Neural cell (in vitro differentiated cells): ENCODE results near the gene RGL1. TPM values are rescaled to one million over a fixed set of nuclear protein-coding genes. Genes with fewer than 3 reads are reported as not detected.

Experiments
- H2AFZ ChIP-seq: fragments of 200-600, 300-800 bp; sonication (generic), shearing (Covaris generic); 2 replicates; pipeline ENCODE4 v1.6.0; 2014; ENCODE audit warnings: low read depth, mild to moderate bottlenecking, antibody characterized with exemption, low read length, moderate library complexity
- H3F3A ChIP-seq: fragments of 200-600 bp; shearing (Covaris generic); 2 replicates; pipeline ENCODE4 v1.6.1; 2016; ENCODE audit warnings: mild to moderate bottlenecking, moderate library complexity, mixed read lengths, antibody characterized with exemption, low read length; ENCODE audit not compliant: insufficient read depth, poor library complexity, severe bottlenecking
- H3K27ac ChIP-seq: fragments of 200-600, 300-800 bp; sonication (generic), shearing (Covaris generic); 2 replicates; pipeline ENCODE4 v1.5.1; 2014; ENCODE audit warnings: mild to moderate bottlenecking, low read length, moderate library complexity
- H3K27me3 ChIP-seq: fragments of 300-800, 200-600 bp; sonication (generic), shearing (Covaris generic); 2 replicates; pipeline ENCODE4 v1.6.0; 2014; ENCODE audit warnings: mild to moderate bottlenecking, low read depth, low read length, moderate library complexity; ENCODE audit not compliant: insufficient read depth
- H3K36me3 ChIP-seq: fragments of 300-800, 200-600 bp; sonication (generic), shearing (Covaris generic); 2 replicates; pipeline ENCODE4 v1.5.1; 2014; ENCODE audit warnings: mild to moderate bottlenecking, antibody characterized with exemption, low read length, moderate library complexity; ENCODE audit not compliant: insufficient read depth
- H3K4me2 ChIP-seq: fragments of 300-800, 200-600 bp; sonication (generic), shearing (Covaris generic); 2 replicates; pipeline ENCODE4 v1.6.0; 2014; ENCODE audit warnings: mild to moderate bottlenecking, low read length
- H3K4me3 ChIP-seq: fragments of 300-800, 200-600 bp; sonication (generic), shearing (Covaris generic); 2 replicates; pipeline ENCODE4 v1.5.1; 2014; ENCODE audit warnings: mild to moderate bottlenecking, low read length, moderate library complexity
- H3K79me2 ChIP-seq: fragments of 200-600 bp; shearing (Covaris generic); replicated peaks from 2 replicates; pipeline ENCODE4 v1.6.0; 2014; ENCODE audit warnings: mild to moderate bottlenecking, low read length, moderate library complexity; ENCODE audit not compliant: insufficient read depth
- H3K9ac ChIP-seq: fragments of 300-800, 200-600 bp; sonication (generic), shearing (Covaris generic); 2 replicates; pipeline ENCODE4 v1.6.1; 2016; ENCODE audit warnings: mild to moderate bottlenecking, low read length, mixed read lengths
- H3K9me2 ChIP-seq: fragments of 200-600 bp; shearing (Covaris generic); 2 replicates; pipeline ENCODE4 v1.6.1; 2016; ENCODE audit warnings: mild to moderate bottlenecking, low read length, mixed read lengths; ENCODE audit not compliant: insufficient read depth
- H3K9me3 ChIP-seq: fragments of 200-600, 300-800 bp; sonication (generic), shearing (Covaris generic); 2 replicates; pipeline ENCODE4 v1.6.1; 2016; ENCODE audit warnings: mild to moderate bottlenecking, mixed run types, low read length, moderate library complexity, mixed read lengths
- H4K20me1 ChIP-seq: fragments of 200-600 bp; shearing (Covaris generic); 2 replicates; pipeline ENCODE4 v1.6.1; 2016; ENCODE audit warnings: mild to moderate bottlenecking, mixed run types; ENCODE audit not compliant: insufficient read depth
- EP300 ChIP-seq: fragments of 450-650 bp; conservative IDR thresholded peaks from 2 replicates; pipeline ENCODE4 v1.6.1; 2014; ENCODE audit warnings: antibody characterized with exemption, mild to moderate bottlenecking, moderate library complexity; ENCODE audit not compliant: poor library complexity, severe bottlenecking
- EZH2 ChIP-seq: fragments of 200-600, 300-800 bp; shearing (Covaris generic), sonication (generic); IDR thresholded peaks from 2 replicates; pipeline ENCODE4 v1.6.1; 2014; ENCODE audit warnings: antibody characterized with exemption, low read length, borderline replicate concordance, mild to moderate bottlenecking; ENCODE audit not compliant: insufficient read depth, poor library complexity, severe bottlenecking
- MXI1 ChIP-seq: fragments of 450-650 bp; conservative IDR thresholded peaks from 2 replicates; pipeline ENCODE4 v1.6.1; 2014; ENCODE audit warnings: antibody characterized with exemption, mild to moderate bottlenecking; ENCODE audit not compliant: poor library complexity, severe bottlenecking
- POLR2AphosphoS5 ChIP-seq: IDR thresholded peaks from 2 replicates; pipeline ENCODE4 v1.6.1; 2012
- RAD21 ChIP-seq: fragments of 450-650 bp; conservative IDR thresholded peaks from 2 replicates; pipeline ENCODE4 v1.6.1; 2014; ENCODE audit warnings: antibody characterized with exemption, mild to moderate bottlenecking, moderate library complexity
- SMC3 ChIP-seq: fragments of 450-650 bp; conservative IDR thresholded peaks from 2 replicates; pipeline ENCODE4 v1.6.1; 2014; ENCODE audit warnings: antibody characterized with exemption, mild to moderate bottlenecking, moderate library complexity; ENCODE audit not compliant: poor library complexity
- TAF1 ChIP-seq: IDR thresholded peaks from 2 replicates; pipeline ENCODE4 v1.6.1; 2012; ENCODE audit warnings: low read depth
- polyA minus RNA-seq: library from RNA; depleted of rRNA, polyadenylated mRNA; stranded (reverse); fragments of >200 nt; gene quantifications from 2 replicates; pipeline ENCODE4 v1.2.3, GENCODE V29; 2014
- polyA plus RNA-seq: library from polyadenylated mRNA; depleted of rRNA; stranded (reverse); fragments of >200 nt; gene quantifications from 2 replicates; pipeline ENCODE4 v1.2.3, GENCODE V29; 2014
- TF ChIP-seq, protein P1 (sequence below): fragments of 450-650 bp; IDR thresholded peaks from 2 replicates; pipeline ENCODE4 v1.5.1; 2014; ENCODE audit warnings: antibody characterized with exemption, mild to moderate bottlenecking, moderate library complexity; ENCODE audit not compliant: poor library complexity, severe bottlenecking
- TF ChIP-seq, protein P2 (sequence below): IDR thresholded peaks from 2 replicates; pipeline ENCODE4 v1.6.1; 2012; ENCODE audit warnings: borderline replicate concordance

The RGL1 gene
- polyA plus RNA-seq, result 14.7 and 17.0 TPM in 2 replicates
- 21.1 and 21.9 TPM in 2 replicates for polyA minus RNA-seq

- Histone ChIP-seq H2AFZ (peak within 1 kb of the TSS; percentile 43), H3K4me3 (peak within 1 kb of the TSS; percentile 77), H4K20me1 (no peaks in the 10 kb centered on the region), H3K79me2 (peaks cover 4% of the 10 kb centered on the region), H3K4me2 (peak within 1 kb of the TSS; percentile 81), H3K27me3 (no peaks in the 10 kb centered on the region), H3K27ac (peak within 1 kb of the TSS; percentile 12), H3K36me3 (no peaks in the 10 kb centered on the region), H3K9me2 (no peaks in the 10 kb centered on the region), H3F3A (no peaks in the 10 kb centered on the region), H3K9ac (peak within 1 kb of the TSS; percentile 63), H3K9me3 (no peaks in the 10 kb centered on the region)
- TF ChIP-seq EP300 (no peak), POLR2AphosphoS5 (peak; percentile 39), TAF1 (no peak), EZH2 (no peak), RAD21 (no peak), MXI1 (peak; percentile 71), SMC3 (peak; percentile 38)
- TF ChIP-seq, protein P1, sequence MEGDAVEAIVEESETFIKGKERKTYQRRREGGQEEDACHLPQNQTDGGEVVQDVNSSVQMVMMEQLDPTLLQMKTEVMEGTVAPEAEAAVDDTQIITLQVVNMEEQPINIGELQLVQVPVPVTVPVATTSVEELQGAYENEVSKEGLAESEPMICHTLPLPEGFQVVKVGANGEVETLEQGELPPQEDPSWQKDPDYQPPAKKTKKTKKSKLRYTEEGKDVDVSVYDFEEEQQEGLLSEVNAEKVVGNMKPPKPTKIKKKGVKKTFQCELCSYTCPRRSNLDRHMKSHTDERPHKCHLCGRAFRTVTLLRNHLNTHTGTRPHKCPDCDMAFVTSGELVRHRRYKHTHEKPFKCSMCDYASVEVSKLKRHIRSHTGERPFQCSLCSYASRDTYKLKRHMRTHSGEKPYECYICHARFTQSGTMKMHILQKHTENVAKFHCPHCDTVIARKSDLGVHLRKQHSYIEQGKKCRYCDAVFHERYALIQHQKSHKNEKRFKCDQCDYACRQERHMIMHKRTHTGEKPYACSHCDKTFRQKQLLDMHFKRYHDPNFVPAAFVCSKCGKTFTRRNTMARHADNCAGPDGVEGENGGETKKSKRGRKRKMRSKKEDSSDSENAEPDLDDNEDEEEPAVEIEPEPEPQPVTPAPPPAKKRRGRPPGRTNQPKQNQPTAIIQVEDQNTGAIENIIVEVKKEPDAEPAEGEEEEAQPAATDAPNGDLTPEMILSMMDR, result no peak
- TF ChIP-seq, protein P2, sequence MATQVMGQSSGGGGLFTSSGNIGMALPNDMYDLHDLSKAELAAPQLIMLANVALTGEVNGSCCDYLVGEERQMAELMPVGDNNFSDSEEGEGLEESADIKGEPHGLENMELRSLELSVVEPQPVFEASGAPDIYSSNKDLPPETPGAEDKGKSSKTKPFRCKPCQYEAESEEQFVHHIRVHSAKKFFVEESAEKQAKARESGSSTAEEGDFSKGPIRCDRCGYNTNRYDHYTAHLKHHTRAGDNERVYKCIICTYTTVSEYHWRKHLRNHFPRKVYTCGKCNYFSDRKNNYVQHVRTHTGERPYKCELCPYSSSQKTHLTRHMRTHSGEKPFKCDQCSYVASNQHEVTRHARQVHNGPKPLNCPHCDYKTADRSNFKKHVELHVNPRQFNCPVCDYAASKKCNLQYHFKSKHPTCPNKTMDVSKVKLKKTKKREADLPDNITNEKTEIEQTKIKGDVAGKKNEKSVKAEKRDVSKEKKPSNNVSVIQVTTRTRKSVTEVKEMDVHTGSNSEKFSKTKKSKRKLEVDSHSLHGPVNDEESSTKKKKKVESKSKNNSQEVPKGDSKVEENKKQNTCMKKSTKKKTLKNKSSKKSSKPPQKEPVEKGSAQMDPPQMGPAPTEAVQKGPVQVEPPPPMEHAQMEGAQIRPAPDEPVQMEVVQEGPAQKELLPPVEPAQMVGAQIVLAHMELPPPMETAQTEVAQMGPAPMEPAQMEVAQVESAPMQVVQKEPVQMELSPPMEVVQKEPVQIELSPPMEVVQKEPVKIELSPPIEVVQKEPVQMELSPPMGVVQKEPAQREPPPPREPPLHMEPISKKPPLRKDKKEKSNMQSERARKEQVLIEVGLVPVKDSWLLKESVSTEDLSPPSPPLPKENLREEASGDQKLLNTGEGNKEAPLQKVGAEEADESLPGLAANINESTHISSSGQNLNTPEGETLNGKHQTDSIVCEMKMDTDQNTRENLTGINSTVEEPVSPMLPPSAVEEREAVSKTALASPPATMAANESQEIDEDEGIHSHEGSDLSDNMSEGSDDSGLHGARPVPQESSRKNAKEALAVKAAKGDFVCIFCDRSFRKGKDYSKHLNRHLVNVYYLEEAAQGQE, result no peak
Observed at GRCh38 chr1:183804916-183805841, at the start of gene RGL1. Gene RGL1, plus strand, starts transcription at chr1:183805120. Its CDS starts 178 bp downstream, at chr1:183805298.

GRCh38 chr1:183756326-183756725, 48.6 kb upstream of the RGL1 start:
- no peaks in the 10 kb centered on the region for H3K27me3 ChIP-seq
- no peak overlapping the region for H3K4me2 ChIP-seq
- no peaks in the 10 kb centered on the region for H4K20me1 ChIP-seq
- H2AFZ ChIP-seq, result no peak overlapping the region
- H3K9me2 ChIP-seq, result no peaks in the 10 kb centered on the region
- H3K4me3 ChIP-seq, result no peak overlapping the region
- no peak overlapping the region for H3K9ac ChIP-seq
- TF ChIP-seq RAD21 (no peak), TAF1 (no peak), EP300 (no peak), POLR2AphosphoS5 (no peak), MXI1 (no peak), EZH2 (no peak), SMC3 (no peak)
- TF ChIP-seq, protein P2, result no peak
- TF ChIP-seq, protein P1, result no peak
- H3K27ac ChIP-seq, result no peak overlapping the region
- H3F3A ChIP-seq, result no peaks in the 10 kb centered on the region
- H3K79me2 ChIP-seq, result no peaks in the 10 kb centered on the region
- no peaks in the 10 kb centered on the region for H3K36me3 ChIP-seq
- H3K9me3 ChIP-seq, result no peaks in the 10 kb centered on the region
